ENCODE data around the gene PPM1J.

PPM1J gene

GRCh38 chr1:112704934-112705627, 10.1 kb downstream of the PPM1J start:
- peak; percentile 81 for DNase-seq

- peak; percentile 46 for DNase-seq
Measured at GRCh38 chr1:112704391-112704933, 10.7 kb downstream of the PPM1J start.

GRCh38 chr1:112703706-112704105, 11.4 kb downstream of the PPM1J start:
- no peak for DNase-seq

- DNase-seq, result no peak
Measured at GRCh38 chr1:112702420-112703261, 12.5 kb downstream of the PPM1J start.

- DNase-seq, result no peak
Measured at GRCh38 chr1:112702067-112702395, 13.1 kb downstream of the PPM1J start.

- DNase-seq, result no peak
Measured at GRCh38 chr1:112701227-112702066, 13.7 kb downstream of the PPM1J start.

GRCh38 chr1:112700290-112701226, 14.6 kb downstream of the PPM1J start:
- DNase-seq, result peak; percentile 55

- no peak for DNase-seq
Measured at GRCh38 chr1:112699425-112700144, 15.5 kb downstream of the PPM1J start.

GRCh38 chr1:112698366-112699310, 16.5 kb downstream of the PPM1J start:
- no peak for DNase-seq

- DNase-seq, result no peak
Measured at GRCh38 chr1:112697781-112698201, 17.3 kb downstream of the PPM1J start.

- no peak for DNase-seq
Measured at GRCh38 chr1:112696578-112697314, 18.4 kb downstream of the PPM1J start.

- DNase-seq, result no peak
Measured at GRCh38 chr1:112695276-112695675, 19.9 kb downstream of the PPM1J start.

- no peak for DNase-seq
Measured at GRCh38 chr1:112694363-112694929, 20.7 kb downstream of the PPM1J start.

- no peak for DNase-seq
Measured at GRCh38 chr1:112693821-112694220, 21.3 kb downstream of the PPM1J start.

GRCh38 chr1:112692681-112693080, 22.5 kb downstream of the PPM1J start:
- DNase-seq, result no peak

GRCh38 chr1:112689842-112690237, 25.3 kb downstream of the PPM1J start:
- no peak for DNase-seq

GRCh38 chr1:112689196-112689841, 25.8 kb downstream of the PPM1J start:
- no peak for DNase-seq

GRCh38 chr1:112688781-112689193, 26.3 kb downstream of the PPM1J start:
- no peak for DNase-seq
